Endodermal cell (in vitro differentiated cells): ENCODE measurements around the gene METTL26. TPM values are rescaled to one million over a fixed set of nuclear protein-coding genes. Genes with fewer than 3 reads are reported as not detected.
A peak's percentile ranks its signal among the peaks of the same experiment; 100 is the strongest.

Experiments
- DNase-seq: peaks from one replicate; pipeline ENCODE4 v3.0.0-alpha.2; 2017
- H3K27ac ChIP-seq: 2 replicates; pipeline ENCODE4 v1.5.1; 2013; ENCODE audit warnings: mild to moderate bottlenecking, low read depth, low read length, moderate library complexity
- H3K27me3 ChIP-seq: 2 replicates; pipeline ENCODE4 v1.6.1; 2013; ENCODE audit warnings: mild to moderate bottlenecking, low read length, moderate library complexity; ENCODE audit not compliant: insufficient read depth, control insufficient read depth, poor library complexity, severe bottlenecking
- H3K36me3 ChIP-seq: 2 replicates; pipeline ENCODE4 v1.7.0; 2013; ENCODE audit warnings: mild to moderate bottlenecking, low read length, moderate library complexity; ENCODE audit not compliant: control insufficient read depth, insufficient read depth
- H3K4me1 ChIP-seq: one replicate; pipeline ENCODE4 v1.7.0; 2013; ENCODE audit warnings: low read length; ENCODE audit not compliant: control insufficient read depth, insufficient read depth
- H3K4me3 ChIP-seq: 2 replicates; pipeline ENCODE4 v1.5.1; 2013; ENCODE audit warnings: mild to moderate bottlenecking, low read length, moderate library complexity
- H3K9ac ChIP-seq: 2 replicates; pipeline ENCODE4 v1.6.1; 2013; ENCODE audit warnings: mild to moderate bottlenecking, low read length, moderate library complexity; ENCODE audit not compliant: poor library complexity, severe bottlenecking; ENCODE audit errors: extremely low read depth
- H3K9me3 ChIP-seq: 2 replicates; pipeline ENCODE4 v1.6.1; 2013; ENCODE audit warnings: mild to moderate bottlenecking, low read length, moderate library complexity; ENCODE audit not compliant: control insufficient read depth
- H3K27ac Mint-ChIP-seq: 2 replicates; pipeline ENCODE4 v1.8.0; 2020; ENCODE audit warnings: mixed read lengths
- H3K27me3 Mint-ChIP-seq: 2 replicates; pipeline ENCODE4 v1.8.0; 2021; ENCODE audit warnings: mild to moderate bottlenecking, mixed read lengths; ENCODE audit not compliant: insufficient read depth
- H3K36me3 Mint-ChIP-seq: 2 replicates; pipeline ENCODE4 v1.8.0; 2020; ENCODE audit warnings: low read depth, mixed read lengths
- H3K4me1 Mint-ChIP-seq: 2 replicates; pipeline ENCODE4 v1.8.0; 2020; ENCODE audit warnings: mixed read lengths
- H3K4me3 Mint-ChIP-seq: 2 replicates; pipeline ENCODE4 v1.8.0; 2020; ENCODE audit warnings: mild to moderate bottlenecking, moderate library complexity, mixed read lengths
- H3K9me3 Mint-ChIP-seq: 2 replicates; pipeline ENCODE4 v1.8.0; 2020; ENCODE audit warnings: mild to moderate bottlenecking, mixed read lengths
- CTCF ChIP-seq: fragments of 200-600 bp; sonication (generic); conservative IDR thresholded peaks from 2 replicates; pipeline ENCODE4 v1.5.0; 2021; ENCODE audit warnings: antibody characterized with exemption, mild to moderate bottlenecking
- WGBS, 2 experiments: methylation state at CpG; one replicate each; pipeline versions ENCODE4 v1.1.5 to v1.1.7; 2013; ENCODE audit warnings: missing lambda C conversion rate in 2 of 2, mixed read lengths in 1 of 2; ENCODE audit not compliant: insufficient coverage in 1 of 2, insufficient read length in 1 of 2; 5-methylcytosine and 5-hydroxymethylcytosine counted together
- total RNA-seq, 2 donors: library from RNA; stranded (reverse); fragmentation: NEBNext Ultra II Directional in 1 of 2; extraction: Animal tissue kit (Norgen Biotek cat#: 25700) in 1 of 2; gene quantifications; 2 replicates in 1 of 2; 3 replicates in 1 of 2; pipeline ENCODE4 v1.2.1, GENCODE V29; 2021

Gene METTL26
- total RNA-seq, 2 donors from 2014 or later: 72.1 to 79.8 TPM

DNA sequence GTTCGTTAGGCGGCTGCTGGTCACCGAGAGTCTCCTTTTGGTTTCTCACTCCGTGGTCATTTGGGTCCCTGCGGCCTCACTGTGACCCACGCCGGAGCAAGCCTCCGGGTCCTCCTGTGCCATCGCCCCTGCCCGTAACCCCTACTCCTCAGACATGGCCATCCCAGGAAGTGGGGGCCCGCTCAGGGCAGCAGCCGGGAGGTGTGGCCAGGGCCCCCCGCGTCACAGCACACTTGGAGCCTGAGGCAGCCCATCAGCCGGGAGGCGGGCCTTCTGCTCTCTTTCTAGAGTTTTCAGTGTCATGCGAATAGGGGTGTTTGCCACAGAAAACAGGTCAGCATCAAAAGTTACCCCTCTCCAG, 13.2 kb downstream of the METTL26 start:
- Mint-ChIP-seq H3K36me3 (peaks cover 10% of the 10 kb centered on the region), H3K4me3 (no peak overlapping the region), H3K4me1 (peaks cover 10% of the 10 kb centered on the region), H3K9me3 (no peaks in the 10 kb centered on the region), H3K27ac (no peak overlapping the region), H3K27me3 (no peaks in the 10 kb centered on the region)
- Histone ChIP-seq H3K9me3 (no peaks in the 10 kb centered on the region), H3K27me3 (no peaks in the 10 kb centered on the region), H3K36me3 (no peaks in the 10 kb centered on the region), H3K9ac (no peak overlapping the region), H3K27ac (no peak overlapping the region), H3K4me1 (no peaks in the 10 kb centered on the region), H3K4me3 (no peak overlapping the region)
- 91 to 97% methylated on average over 16 to 17 of the region's 17 CpGs for WGBS, 2 experiments
- no peak for DNase-seq
- no peak for TF ChIP-seq CTCF

- DNase-seq: no peak
- WGBS, 2 experiments: 90 to 93% methylated on average over 14 to 21 of the region's 21 CpGs
- no peaks in the 10 kb centered on the region for H3K27me3 ChIP-seq
- peak overlapping the region; percentile 38 for H3K27ac ChIP-seq
- peak overlapping the region; percentile 48 for H3K27ac Mint-ChIP-seq
- H3K4me3 Mint-ChIP-seq: no peak overlapping the region
- H3K27me3 Mint-ChIP-seq: no peaks in the 10 kb centered on the region
- no peak overlapping the region for H3K9ac ChIP-seq
- peaks cover 4% of the 10 kb centered on the region for H3K36me3 Mint-ChIP-seq
- H3K4me1 ChIP-seq: no peaks in the 10 kb centered on the region
- H3K9me3 ChIP-seq: no peaks in the 10 kb centered on the region
- H3K36me3 ChIP-seq: no peaks in the 10 kb centered on the region
- no peaks in the 10 kb centered on the region for H3K9me3 Mint-ChIP-seq
- no peak overlapping the region for H3K4me3 ChIP-seq
- peaks cover 10% of the 10 kb centered on the region for H3K4me1 Mint-ChIP-seq
- no peak for TF ChIP-seq CTCF
Observed at GRCh38 chr16:621526-622105, 14.5 kb downstream of the METTL26 start.

GRCh38 chr16:620700-621525, 15.2 kb downstream of the METTL26 start:
- 95 to 98% methylated on average over 20 to 35 of the region's 41 CpGs for WGBS, 2 experiments
- H3K27ac Mint-ChIP-seq: no peak overlapping the region
- H3K27me3 ChIP-seq: no peaks in the 10 kb centered on the region
- no peak overlapping the region for H3K9ac ChIP-seq
- no peak overlapping the region for H3K4me3 ChIP-seq
- no peak for DNase-seq
- no peaks in the 10 kb centered on the region for H3K9me3 ChIP-seq
- no peaks in the 10 kb centered on the region for H3K36me3 ChIP-seq
- H3K4me3 Mint-ChIP-seq: no peak overlapping the region
- no peaks in the 10 kb centered on the region for H3K27me3 Mint-ChIP-seq
- TF ChIP-seq CTCF: no peak
- no peaks in the 10 kb centered on the region for H3K4me1 ChIP-seq
- H3K4me1 Mint-ChIP-seq: peaks cover 10% of the 10 kb centered on the region
- peak overlapping the region; percentile 38 for H3K27ac ChIP-seq
- H3K9me3 Mint-ChIP-seq: no peaks in the 10 kb centered on the region
- H3K36me3 Mint-ChIP-seq: no peaks in the 10 kb centered on the region
